ENCODE results near the gene SCARF2. TPM values are rescaled to one million over a fixed set of nuclear protein-coding genes. Genes with fewer than 3 reads are reported as not detected.
"Not testable (repeated sequence)": the region's sequence is repeated elsewhere in the genome, so short reads cannot be mapped to it uniquely, and the experiment has no call there.

The SCARF2 gene
- total RNA-seq, 1 donor from 2014 or later, result 2.6 TPM

GRCh38 chr22:20405291-20405930, 32.2 kb downstream of the SCARF2 start:
- intact Hi-C loops (cut with DNase I), result no loop called here
- ATAC-seq (ENCODE audit: poor library complexity) (no peak), DNase-seq (no peak)

DNA sequence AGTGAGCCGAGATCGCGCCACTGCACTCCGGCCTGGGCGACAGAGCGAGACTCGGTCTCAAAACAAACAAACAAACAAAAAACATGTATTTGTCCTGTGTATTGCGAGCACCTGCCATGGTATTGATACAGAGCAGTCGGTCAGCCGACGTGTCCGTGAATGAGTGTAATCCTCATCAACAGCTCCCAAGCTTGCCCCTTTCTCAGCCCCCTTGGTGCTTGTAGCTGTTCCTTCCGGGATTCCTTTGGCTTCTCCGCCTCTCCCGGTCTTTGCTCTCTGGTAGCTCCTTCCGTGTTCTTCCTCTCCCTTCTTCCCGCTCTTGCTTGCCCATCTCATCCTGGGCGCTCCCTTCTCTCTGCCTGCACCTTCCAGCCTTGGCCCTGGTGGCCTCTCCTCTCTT, 32.7 kb downstream of the SCARF2 start:
- intact Hi-C loops (cut with DNase I), result no loop called here
- DNase-seq (no peak), ATAC-seq (ENCODE audit: poor library complexity) (no peak)

- DNase-seq (no peak), ATAC-seq (ENCODE audit: poor library complexity) (no peak)
- intact Hi-C loops (cut with DNase I), result no loop called here
Observed at GRCh38 chr22:20403779-20404140, 33.9 kb downstream of the SCARF2 start.

GRCh38 chr22:20402960-20403778, 34.5 kb downstream of the SCARF2 start:
- DNase-seq, result no peak
- ATAC-seq (ENCODE audit: poor library complexity), result no peak
- intact Hi-C loops (cut with DNase I), result no loop called here

DNA sequence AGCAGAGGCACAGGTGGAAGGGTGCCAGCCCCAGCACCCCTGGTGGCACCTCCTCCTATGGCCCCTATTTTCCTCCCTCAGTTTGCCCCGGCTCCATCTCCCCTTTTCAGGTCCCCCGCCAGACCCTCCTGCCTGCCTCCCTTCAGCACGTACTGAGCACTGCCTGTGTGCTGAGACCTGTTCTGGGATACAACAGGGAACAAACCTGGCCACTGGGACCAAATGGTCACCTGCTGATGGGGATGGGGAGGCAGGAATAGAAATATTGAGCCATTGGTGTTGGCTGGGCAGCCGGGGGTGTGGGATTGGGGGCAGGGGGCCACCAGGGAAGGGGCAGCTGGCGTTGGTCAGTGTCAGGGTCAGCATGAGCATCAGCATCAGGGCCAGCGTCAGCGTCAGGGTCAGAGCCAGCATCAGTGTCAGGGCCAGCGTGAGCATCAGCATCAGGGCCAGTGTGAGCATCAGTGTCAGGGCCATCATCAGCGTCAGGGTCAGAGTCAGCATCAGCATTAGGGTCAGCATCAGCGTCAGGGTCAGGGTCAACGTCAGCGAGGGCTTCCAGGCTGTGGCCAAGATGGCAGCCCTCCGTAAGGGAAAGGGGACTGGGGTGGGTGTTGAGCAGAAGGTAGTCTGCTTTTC, 36.1 kb downstream of the SCARF2 start:
- ATAC-seq (ENCODE audit: poor library complexity) (no peak), DNase-seq (no peak)
- intact Hi-C loops (cut with DNase I), result no loop called here

DNA sequence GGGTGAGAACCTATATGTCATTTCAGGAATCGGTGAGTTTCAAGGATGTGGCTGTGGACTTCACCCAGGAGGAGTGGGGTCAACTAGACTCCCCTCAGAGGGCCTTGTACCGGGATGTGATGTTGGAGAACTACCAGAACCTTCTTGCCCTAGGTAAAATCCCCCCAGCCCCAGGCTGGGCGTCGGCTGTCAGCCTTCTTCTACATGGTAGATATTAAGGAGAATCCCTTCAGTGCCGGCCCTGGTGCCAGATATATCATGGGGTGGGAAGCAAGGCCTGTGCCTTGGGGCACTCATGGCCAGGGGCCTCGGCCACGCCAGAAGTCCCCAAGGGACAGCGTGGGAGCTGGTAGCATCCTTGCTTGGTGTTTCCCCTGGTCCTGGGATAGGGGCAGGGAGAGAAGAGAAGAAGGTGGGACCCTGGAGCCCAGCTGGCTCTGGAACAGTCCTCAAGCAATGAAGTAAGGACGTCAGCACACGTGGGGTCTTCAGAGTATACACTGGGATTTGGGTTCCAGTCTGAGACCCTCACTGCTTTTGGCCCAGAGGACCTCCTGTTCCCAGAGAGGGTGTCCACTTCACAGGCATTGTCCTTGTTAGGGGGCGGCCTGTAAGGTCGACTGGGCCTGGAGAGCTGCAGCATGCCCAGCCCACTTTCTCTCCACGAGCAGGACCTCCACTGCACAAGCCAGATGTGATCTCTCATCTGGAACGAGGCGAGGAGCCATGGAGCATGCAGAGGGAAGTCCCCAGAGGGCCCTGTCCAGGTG, 36.8 kb downstream of the SCARF2 start:
- ATAC-seq (ENCODE audit: poor library complexity), result no peak
- intact Hi-C loops (cut with DNase I), result no loop called here
- DNase-seq, result no peak

DNA sequence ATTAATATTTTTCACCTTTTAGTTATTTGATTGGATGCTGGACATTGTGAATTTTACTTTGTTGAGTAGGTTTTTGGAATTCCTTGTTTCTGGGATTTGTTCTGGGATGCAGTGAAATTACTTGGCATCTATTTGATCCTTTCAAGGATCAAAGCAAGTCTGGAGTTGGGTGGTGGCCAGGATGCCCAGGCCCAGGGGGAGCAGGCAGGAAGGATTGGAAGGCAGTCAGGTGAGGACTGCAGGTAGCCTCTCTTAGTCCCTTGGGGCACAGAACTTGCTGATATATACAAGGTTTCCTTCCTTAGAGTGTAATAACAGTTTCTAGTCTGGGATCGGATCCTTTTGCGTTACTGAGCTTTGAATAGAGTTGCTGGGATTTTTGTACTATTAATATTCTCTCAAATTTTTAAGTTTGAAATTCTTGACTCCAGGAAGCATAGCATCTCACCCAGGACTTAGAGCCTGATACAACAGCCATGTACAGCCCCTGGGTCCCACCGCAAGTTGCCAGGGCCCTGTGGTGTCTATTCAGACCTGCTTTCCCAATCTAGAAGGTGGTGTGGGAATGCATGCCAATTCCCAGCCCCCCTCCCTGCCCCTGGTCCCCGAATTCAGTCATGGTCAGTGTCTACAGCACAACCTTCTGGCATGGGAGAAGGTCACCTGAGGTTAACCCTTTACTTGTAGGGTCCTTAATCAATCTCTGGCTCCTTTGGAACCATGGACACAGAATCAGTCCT, 37.6 kb downstream of the SCARF2 start:
- DNase-seq, result no peak
- no peak for ATAC-seq (ENCODE audit: poor library complexity)
- intact Hi-C loops (cut with DNase I), result no loop called here

GRCh38 chr22:20398420-20398819, 39.2 kb downstream of the SCARF2 start:
- ATAC-seq (ENCODE audit: poor library complexity), result no peak
- intact Hi-C loops (cut with DNase I), result no loop called here
- DNase-seq, result no peak

- DNase-seq (no peak), ATAC-seq (ENCODE audit: poor library complexity) (no peak)
- intact Hi-C loops (cut with DNase I), result no loop called here
Observed at GRCh38 chr22:20397498-20397897, 40.1 kb downstream of the SCARF2 start.

GRCh38 chr22:20396639-20397038, 41.0 kb downstream of the SCARF2 start:
- intact Hi-C loops (cut with DNase I), result no loop called here
- ATAC-seq (ENCODE audit: poor library complexity) (no peak), DNase-seq (no peak)

- intact Hi-C loops (cut with DNase I), result no loop called here
- DNase-seq, result no peak
- ATAC-seq (ENCODE audit: poor library complexity), result no peak
Observed at GRCh38 chr22:20395907-20396287, 41.7 kb downstream of the SCARF2 start.

DNA sequence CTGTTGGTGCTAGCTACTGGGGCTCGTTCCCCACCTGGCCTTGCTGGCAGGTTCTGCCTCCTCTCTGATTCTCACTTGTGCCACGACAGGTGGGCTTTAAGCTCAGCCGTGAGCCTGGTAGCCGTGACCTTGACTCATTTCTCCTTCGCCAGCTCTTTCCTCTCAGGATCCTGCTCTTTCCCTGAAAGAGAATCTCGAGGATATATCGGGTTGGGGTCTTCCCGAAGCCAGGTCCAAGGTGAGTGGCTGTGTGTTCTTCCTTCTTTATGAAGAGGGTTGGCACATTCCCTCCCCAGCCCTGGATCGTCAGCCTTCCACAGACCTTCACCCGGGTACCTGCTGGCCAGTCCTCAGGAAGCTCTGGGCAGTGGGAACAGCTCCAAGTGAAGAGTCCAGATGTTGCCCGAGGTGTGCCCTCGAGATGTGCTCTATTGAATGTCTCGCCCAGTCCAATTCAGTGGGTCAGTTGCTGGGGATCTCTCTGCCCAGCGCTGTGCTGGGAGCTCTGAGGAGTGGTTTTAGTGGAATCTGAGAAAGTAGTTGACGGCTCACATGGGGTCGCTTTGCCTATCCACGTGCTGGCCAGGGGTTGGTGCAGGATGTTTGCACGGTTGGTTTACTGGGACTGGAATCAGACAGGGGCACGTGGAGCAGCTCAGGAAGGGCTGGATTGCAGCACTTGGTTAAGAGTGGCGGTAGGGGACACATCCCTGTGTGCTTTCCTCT, 42.3 kb downstream of the SCARF2 start:
- DNase-seq, result no peak
- no peak for ATAC-seq (ENCODE audit: poor library complexity)
- intact Hi-C loops (cut with DNase I), result no loop called here

GRCh38 chr22:20393705-20394476, 43.7 kb downstream of the SCARF2 start, which contains the start of gene ZNF74:
ZNF74 (plus strand) TSS chr22:20394151; CDS start chr22:20394629, 478 bp downstream.
- intact Hi-C loops (cut with DNase I), result no loop called here
- peak; percentile 99 for ATAC-seq (ENCODE audit: poor library complexity)
- peak; percentile 95 for DNase-seq

DNA sequence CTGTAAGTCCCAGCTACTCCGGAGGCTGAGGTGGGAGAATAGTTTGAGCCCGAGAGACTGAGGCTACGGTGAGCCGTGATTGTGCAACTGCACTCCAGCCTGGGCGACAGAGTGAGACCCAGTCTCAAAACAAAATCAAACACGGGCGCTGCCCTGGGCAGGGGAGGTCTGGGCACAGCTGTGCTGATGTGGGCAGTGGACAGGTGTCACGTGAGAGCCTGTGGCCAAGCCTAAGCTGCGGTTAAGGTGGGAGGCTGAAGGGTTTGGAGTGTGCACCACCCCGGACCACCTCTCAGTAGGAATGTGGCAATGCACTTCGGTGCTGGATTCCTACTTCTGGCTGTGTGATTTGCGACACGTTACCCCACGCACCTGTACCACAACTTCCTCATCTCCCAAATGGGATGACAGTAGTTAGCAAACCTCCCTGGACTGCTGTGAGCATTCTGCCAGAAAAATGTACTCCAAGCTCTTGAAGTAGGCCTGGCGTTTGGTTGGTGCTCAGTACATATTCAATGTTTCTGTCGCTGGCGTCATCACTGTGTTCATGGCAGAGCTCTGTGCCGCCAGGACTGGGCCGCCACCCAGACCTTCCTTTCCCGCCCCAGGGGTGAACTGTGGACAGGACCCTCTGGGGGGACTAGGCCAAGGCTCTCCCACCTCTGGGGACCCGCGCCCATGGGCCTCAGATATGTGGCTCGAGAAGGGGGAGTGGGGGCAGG, 44.5 kb downstream of the SCARF2 start:
- intact Hi-C loops (cut with DNase I), result no loop called here
- peak; percentile 4 for ATAC-seq (ENCODE audit: poor library complexity)
- DNase-seq, result no peak

GRCh38 chr22:20392365-20392881, 45.2 kb downstream of the SCARF2 start:
- DNase-seq; intact Hi-C loops (cut with DNase I); ATAC-seq (ENCODE audit: poor library complexity): not testable (repeated sequence)

DNA sequence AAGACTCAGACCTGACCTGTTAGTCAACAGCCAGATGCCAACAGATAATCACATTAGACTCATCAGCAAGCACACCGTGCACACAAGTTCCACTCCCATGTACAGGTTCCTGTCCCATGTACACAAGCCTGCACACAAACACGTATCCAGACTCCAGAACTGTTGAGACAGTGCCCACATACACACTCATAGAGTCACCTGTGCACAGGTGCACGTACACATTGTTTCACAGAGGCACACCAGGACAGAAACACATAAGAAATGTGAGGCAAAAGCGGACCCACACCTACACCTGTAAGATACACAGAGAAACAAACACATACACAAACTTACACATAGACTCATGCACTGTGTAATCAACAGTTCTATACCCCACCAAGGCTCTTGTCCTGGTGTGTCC, 46.4 kb downstream of the SCARF2 start:
- DNase-seq, result no peak
- ATAC-seq (ENCODE audit: poor library complexity), result no peak
- intact Hi-C loops (cut with DNase I), result no loop called here
